ENCODE results near the gene ABCA10. TPM values are rescaled to one million over a fixed set of nuclear protein-coding genes. Genes with fewer than 3 reads are reported as not detected.

Gene ABCA10
- total RNA-seq, 2 donors from 2014 or later, result 1.8 to 2.3 TPM

DNA sequence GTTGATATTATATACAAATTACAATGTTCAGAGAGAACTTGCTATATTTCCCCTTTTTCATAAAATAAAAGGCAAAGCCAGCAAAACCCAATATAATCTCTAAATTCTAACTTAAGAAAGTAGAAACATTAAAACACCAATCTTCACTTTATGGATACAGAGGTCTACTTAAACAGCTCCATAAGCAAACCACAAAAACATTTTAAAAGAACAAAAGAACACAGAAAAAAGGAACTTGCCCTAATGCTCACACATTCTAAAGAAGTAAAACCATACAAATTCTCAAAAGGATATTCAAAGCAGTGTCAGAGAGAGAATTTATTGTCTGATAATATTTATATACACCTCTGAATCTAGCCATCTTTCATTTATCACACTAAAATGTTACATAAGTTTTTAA is 606 bp downstream of the ABCA10 start:
- Histone ChIP-seq H3K9me3 (no peaks in the 10 kb centered on the region), H3K9ac (ENCODE audit: low read depth in 2 of 2, low read length in 2 of 2) (no peak overlapping the region), H3K27me3 (no peaks in the 10 kb centered on the region), H3K4me1 (no peaks in the 10 kb centered on the region), H3K4me3 (no peak overlapping the region), H3K27ac (no peak overlapping the region), H3K36me3 (no peaks in the 10 kb centered on the region)
- DNase-seq, result no peak
- TF ChIP-seq, protein P1, sequence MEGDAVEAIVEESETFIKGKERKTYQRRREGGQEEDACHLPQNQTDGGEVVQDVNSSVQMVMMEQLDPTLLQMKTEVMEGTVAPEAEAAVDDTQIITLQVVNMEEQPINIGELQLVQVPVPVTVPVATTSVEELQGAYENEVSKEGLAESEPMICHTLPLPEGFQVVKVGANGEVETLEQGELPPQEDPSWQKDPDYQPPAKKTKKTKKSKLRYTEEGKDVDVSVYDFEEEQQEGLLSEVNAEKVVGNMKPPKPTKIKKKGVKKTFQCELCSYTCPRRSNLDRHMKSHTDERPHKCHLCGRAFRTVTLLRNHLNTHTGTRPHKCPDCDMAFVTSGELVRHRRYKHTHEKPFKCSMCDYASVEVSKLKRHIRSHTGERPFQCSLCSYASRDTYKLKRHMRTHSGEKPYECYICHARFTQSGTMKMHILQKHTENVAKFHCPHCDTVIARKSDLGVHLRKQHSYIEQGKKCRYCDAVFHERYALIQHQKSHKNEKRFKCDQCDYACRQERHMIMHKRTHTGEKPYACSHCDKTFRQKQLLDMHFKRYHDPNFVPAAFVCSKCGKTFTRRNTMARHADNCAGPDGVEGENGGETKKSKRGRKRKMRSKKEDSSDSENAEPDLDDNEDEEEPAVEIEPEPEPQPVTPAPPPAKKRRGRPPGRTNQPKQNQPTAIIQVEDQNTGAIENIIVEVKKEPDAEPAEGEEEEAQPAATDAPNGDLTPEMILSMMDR (IDR thresholded peaks at IDR 0.05), result no peak
- intact Hi-C loops (cut with DNase I), result no loop called here

DNA sequence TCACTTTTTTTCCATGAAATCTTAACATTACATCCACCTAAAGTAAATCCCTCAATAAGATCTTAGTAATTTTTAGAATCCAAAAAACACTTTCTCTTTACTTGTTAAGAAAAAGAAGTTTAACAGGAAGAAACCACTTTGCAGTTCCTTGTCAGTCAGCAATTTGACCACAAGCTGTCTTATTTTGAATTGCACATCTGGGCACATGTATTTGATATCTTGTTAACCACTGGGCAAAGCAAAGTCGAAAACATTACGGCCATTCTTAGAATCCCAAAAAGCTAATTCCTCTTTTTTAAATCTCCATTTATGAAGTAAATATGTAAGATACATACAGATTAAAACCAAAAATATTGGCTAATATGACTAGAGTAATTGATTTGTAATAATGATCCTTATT is 1.1 kb downstream of the ABCA10 start:
- no peak for DNase-seq
- Histone ChIP-seq H3K9me3 (no peaks in the 10 kb centered on the region), H3K9ac (ENCODE audit: low read depth in 2 of 2, low read length in 2 of 2) (no peak overlapping the region), H3K27ac (no peak overlapping the region), H3K36me3 (no peaks in the 10 kb centered on the region), H3K4me3 (no peak overlapping the region), H3K4me1 (no peaks in the 10 kb centered on the region), H3K27me3 (no peaks in the 10 kb centered on the region)
- intact Hi-C loops (cut with DNase I), result no loop called here
- TF ChIP-seq, protein P1 (IDR thresholded peaks at IDR 0.05), result no peak

DNA sequence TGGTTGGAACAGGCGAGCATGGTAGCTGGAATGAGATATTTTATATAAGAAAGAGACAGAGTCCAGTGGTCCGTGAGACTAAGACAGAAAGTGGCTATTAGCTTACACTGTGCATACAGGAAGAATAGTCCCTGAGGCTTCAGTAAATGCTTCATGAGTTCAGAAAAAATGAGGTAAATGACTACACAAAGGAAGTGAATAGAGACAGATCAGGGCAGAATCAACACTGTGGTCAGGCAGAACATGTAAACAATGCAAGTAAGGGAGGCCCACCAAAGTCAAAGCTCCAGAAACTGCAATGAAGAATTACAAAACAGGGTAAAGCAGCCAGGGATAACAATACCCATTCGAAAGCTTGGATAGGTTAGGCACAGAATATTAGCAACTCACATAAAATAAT is 4.8 kb downstream of the ABCA10 start:
- no peaks in the 10 kb centered on the region for H3K9me3 ChIP-seq
- no peaks in the 10 kb centered on the region for H3K27me3 ChIP-seq
- no peaks in the 10 kb centered on the region for H3K4me1 ChIP-seq
- H3K4me3 ChIP-seq, result no peak overlapping the region
- H3K27ac ChIP-seq, result no peak overlapping the region
- intact Hi-C loops (cut with DNase I), result no loop called here
- TF ChIP-seq, protein P1 (IDR thresholded peaks at IDR 0.05), result no peak
- no peaks in the 10 kb centered on the region for H3K36me3 ChIP-seq
- DNase-seq, result no peak
- no peak overlapping the region for H3K9ac ChIP-seq (ENCODE audit: low read depth in 2 of 2, low read length in 2 of 2)

DNA sequence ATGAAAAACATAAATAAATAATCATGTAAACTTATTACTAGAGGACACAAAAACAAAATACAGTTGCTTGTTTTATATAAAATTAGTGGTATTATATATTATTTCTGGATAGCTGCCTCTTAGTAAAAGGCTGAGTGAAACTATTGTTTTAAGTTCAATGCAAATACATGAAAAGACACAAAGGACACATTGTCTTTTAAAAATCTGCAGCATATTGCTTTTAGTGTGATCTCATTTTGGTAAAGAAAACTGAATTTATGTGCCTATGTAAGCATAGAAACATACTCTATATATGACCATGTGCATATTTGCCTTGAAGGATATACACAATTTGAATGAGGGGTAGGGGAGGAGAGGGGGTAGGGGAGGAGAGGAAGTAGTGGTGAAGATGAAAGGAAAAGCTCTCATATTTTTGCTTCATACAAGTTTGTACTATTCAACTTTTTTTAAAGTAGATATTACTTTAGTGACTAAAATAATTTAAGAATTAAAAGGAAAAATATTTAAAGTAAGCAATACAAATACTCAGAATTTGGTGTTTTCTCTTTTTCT is 5.8 kb downstream of the ABCA10 start:
- intact Hi-C loops (cut with DNase I), result no loop called here
- no peak overlapping the region for H3K27ac ChIP-seq
- H3K36me3 ChIP-seq, result no peaks in the 10 kb centered on the region
- no peak overlapping the region for H3K9ac ChIP-seq (ENCODE audit: low read depth in 2 of 2, low read length in 2 of 2)
- no peak overlapping the region for H3K4me3 ChIP-seq
- TF ChIP-seq, protein P1 (IDR thresholded peaks at IDR 0.05), result no peak
- no peaks in the 10 kb centered on the region for H3K4me1 ChIP-seq
- no peaks in the 10 kb centered on the region for H3K9me3 ChIP-seq
- DNase-seq, result no peak
- no peaks in the 10 kb centered on the region for H3K27me3 ChIP-seq

DNA sequence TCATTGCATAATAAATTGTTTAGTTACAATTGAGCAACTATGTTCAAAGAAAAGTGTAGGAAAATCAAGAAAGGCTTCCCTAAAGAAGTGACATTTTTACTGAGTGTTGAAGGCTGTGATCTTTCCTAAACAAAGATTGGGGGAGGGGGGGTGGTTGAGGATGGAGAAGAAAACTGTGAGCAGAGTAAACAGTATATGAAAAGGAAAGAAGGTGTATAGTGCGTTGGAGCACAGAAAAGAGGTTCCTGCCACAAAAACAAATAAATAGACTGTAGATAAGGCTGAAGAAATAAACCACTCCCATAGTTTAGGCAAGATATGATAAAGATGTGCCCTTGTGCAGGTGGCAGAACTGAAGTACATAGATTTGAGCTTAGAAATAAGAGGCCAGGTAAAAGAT is 8.5 kb downstream of the ABCA10 start:
- Histone ChIP-seq H3K4me3 (no peak overlapping the region), H3K9me3 (no peaks in the 10 kb centered on the region), H3K36me3 (no peaks in the 10 kb centered on the region), H3K27ac (no peak overlapping the region), H3K4me1 (no peaks in the 10 kb centered on the region), H3K27me3 (no peaks in the 10 kb centered on the region), H3K9ac (ENCODE audit: low read depth in 2 of 2, low read length in 2 of 2) (no peak overlapping the region)
- intact Hi-C loops (cut with DNase I), result no loop called here
- TF ChIP-seq, protein P1 (IDR thresholded peaks at IDR 0.05), result no peak
- DNase-seq, result no peak
